Loucy (cell line): ENCODE data around the gene OLFML1.

Experiments used
- H2AFZ ChIP-seq: fragments of 200-600 bp; sonication (generic); 2 replicates; pipeline ENCODE4 v1.6.0; 2016; ENCODE audit warnings: antibody characterized with exemption, mild to moderate bottlenecking, low read length, moderate library complexity
- H3F3A ChIP-seq: fragments of 200-600 bp; 2 replicates; pipeline ENCODE4 v1.6.0; 2016; ENCODE audit warnings: antibody characterized with exemption, low read depth, mild to moderate bottlenecking
- H3K27me3 ChIP-seq: fragments of 200-600 bp; sonication (generic); 2 replicates; pipeline ENCODE4 v1.6.1; 2014; ENCODE audit warnings: low read length, mild to moderate bottlenecking; ENCODE audit not compliant: insufficient read depth, poor library complexity, severe bottlenecking
- H3K36me3 ChIP-seq: fragments of 200-600 bp; sonication (generic); 2 replicates; pipeline ENCODE4 v1.6.1; 2016; ENCODE audit warnings: low read length; ENCODE audit not compliant: insufficient read depth
- H3K4me1 ChIP-seq: fragments of 200-600 bp; sonication (generic); 2 replicates; pipeline ENCODE4 v1.5.1; 2014; ENCODE audit warnings: low read length, mild to moderate bottlenecking; ENCODE audit not compliant: insufficient read depth, poor library complexity, severe bottlenecking
- H3K4me2 ChIP-seq: fragments of 200-600 bp; sonication (generic); 2 replicates; pipeline ENCODE4 v1.6.0; 2014; ENCODE audit warnings: antibody characterized with exemption, low read length, low read depth, mild to moderate bottlenecking; ENCODE audit not compliant: poor library complexity, severe bottlenecking
- H3K4me3 ChIP-seq: fragments of 200-600 bp; sonication (generic); 2 replicates; pipeline ENCODE4 v1.5.1; 2014; ENCODE audit warnings: low read length, mild to moderate bottlenecking, mixed read lengths; ENCODE audit not compliant: poor library complexity, severe bottlenecking
- H3K79me2 ChIP-seq: fragments of 200-600 bp; sonication (generic); 2 replicates; pipeline ENCODE4 v1.6.1; 2014; ENCODE audit warnings: low read length; ENCODE audit not compliant: insufficient read depth
- H3K9ac ChIP-seq: fragments of 200-600 bp; sonication (generic); 2 replicates; pipeline ENCODE4 v1.6.0; 2014; ENCODE audit warnings: mild to moderate bottlenecking, low read depth, low read length, moderate library complexity; ENCODE audit not compliant: poor library complexity, severe bottlenecking
- H3K9me2 ChIP-seq: fragments of 200-600 bp; sonication (generic); replicated peaks from 2 replicates; pipeline ENCODE4 v1.6.1; 2016; ENCODE audit warnings: low read depth, low read length, mixed read lengths
- H3K9me3 ChIP-seq: fragments of 200-600 bp; sonication (generic); 2 replicates; pipeline ENCODE4 v1.6.1; 2014; ENCODE audit warnings: mild to moderate bottlenecking, antibody characterized with exemption, low read length, low read depth; ENCODE audit not compliant: insufficient read depth
- H4K20me1 ChIP-seq: fragments of 200-600 bp; sonication (generic); 2 replicates; pipeline ENCODE4 v1.6.0; 2014; ENCODE audit warnings: antibody characterized with exemption, low read length, mild to moderate bottlenecking; ENCODE audit not compliant: insufficient read depth, poor library complexity, severe bottlenecking
- EZH2phosphoT487 ChIP-seq: fragments of 200-600 bp; IDR thresholded peaks from 2 replicates; pipeline ENCODE4 v1.6.1; 2018; ENCODE audit warnings: antibody characterized with exemption, mild to moderate bottlenecking, moderate library complexity, borderline replicate concordance
- TF ChIP-seq, protein P1 (sequence below): fragments of 200-600 bp; sonication (generic); conservative IDR thresholded peaks from 2 replicates; pipeline ENCODE4 v1.5.1; 2014; ENCODE audit warnings: mild to moderate bottlenecking, antibody characterized with exemption, low read length

Gene OLFML1

GRCh38 chr11:7480113-7480512, 5.2 kb upstream of the OLFML1 start:
- Histone ChIP-seq H3K9ac (no peak overlapping the region), H3K9me2 (no peaks in the 10 kb centered on the region), H3K36me3 (no peaks in the 10 kb centered on the region), H3K9me3 (no peaks in the 10 kb centered on the region), H3K4me2 (no peak overlapping the region), H2AFZ (no peak overlapping the region), H3F3A (no peaks in the 10 kb centered on the region), H4K20me1 (no peaks in the 10 kb centered on the region), H3K4me1 (no peaks in the 10 kb centered on the region), H3K4me3 (no peak overlapping the region), H3K79me2 (no peaks in the 10 kb centered on the region), H3K27me3 (no peaks in the 10 kb centered on the region)
- TF ChIP-seq, protein P1, sequence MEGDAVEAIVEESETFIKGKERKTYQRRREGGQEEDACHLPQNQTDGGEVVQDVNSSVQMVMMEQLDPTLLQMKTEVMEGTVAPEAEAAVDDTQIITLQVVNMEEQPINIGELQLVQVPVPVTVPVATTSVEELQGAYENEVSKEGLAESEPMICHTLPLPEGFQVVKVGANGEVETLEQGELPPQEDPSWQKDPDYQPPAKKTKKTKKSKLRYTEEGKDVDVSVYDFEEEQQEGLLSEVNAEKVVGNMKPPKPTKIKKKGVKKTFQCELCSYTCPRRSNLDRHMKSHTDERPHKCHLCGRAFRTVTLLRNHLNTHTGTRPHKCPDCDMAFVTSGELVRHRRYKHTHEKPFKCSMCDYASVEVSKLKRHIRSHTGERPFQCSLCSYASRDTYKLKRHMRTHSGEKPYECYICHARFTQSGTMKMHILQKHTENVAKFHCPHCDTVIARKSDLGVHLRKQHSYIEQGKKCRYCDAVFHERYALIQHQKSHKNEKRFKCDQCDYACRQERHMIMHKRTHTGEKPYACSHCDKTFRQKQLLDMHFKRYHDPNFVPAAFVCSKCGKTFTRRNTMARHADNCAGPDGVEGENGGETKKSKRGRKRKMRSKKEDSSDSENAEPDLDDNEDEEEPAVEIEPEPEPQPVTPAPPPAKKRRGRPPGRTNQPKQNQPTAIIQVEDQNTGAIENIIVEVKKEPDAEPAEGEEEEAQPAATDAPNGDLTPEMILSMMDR: no peak
- TF ChIP-seq EZH2phosphoT487: no peak

GRCh38 chr11:7484131-7484530, 1.2 kb upstream of the OLFML1 start:
- H3F3A ChIP-seq: no peaks in the 10 kb centered on the region
- no peak overlapping the region for H3K4me3 ChIP-seq
- TF ChIP-seq, protein P1: no peak
- TF ChIP-seq EZH2phosphoT487: no peak
- H3K4me1 ChIP-seq: no peaks in the 10 kb centered on the region
- H3K9me2 ChIP-seq: no peaks in the 10 kb centered on the region
- H3K27me3 ChIP-seq: no peaks in the 10 kb centered on the region
- H4K20me1 ChIP-seq: no peaks in the 10 kb centered on the region
- H3K36me3 ChIP-seq: no peaks in the 10 kb centered on the region
- H3K79me2 ChIP-seq: no peaks in the 10 kb centered on the region
- no peak overlapping the region for H3K9ac ChIP-seq
- no peaks in the 10 kb centered on the region for H3K9me3 ChIP-seq
- no peak overlapping the region for H2AFZ ChIP-seq
- no peak overlapping the region for H3K4me2 ChIP-seq

DNA sequence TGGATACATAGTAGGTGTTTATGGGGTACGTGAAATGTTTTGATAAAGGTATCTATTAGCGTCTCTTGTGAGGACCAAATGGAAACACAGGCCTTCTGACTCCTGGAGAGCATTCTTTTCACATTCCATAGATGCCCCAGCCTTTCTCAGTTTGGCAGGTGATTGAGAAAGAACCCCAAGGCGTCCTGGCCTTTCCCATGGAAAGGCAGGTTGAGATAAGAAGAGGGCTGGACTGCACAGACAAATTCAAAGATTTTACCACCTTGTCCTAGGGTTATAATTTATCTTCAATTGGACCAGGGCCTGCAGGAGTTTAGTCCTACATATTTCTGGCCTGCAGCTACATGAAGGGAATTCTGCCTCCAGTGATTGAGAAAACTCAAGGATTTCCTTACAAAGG, 661 bp upstream of the OLFML1 start:
- Histone ChIP-seq H3K27me3 (no peaks in the 10 kb centered on the region), H2AFZ (no peak overlapping the region)

More for the DNA sequence above, 661 bp upstream of the OLFML1 start:
- H3K4me1 ChIP-seq: no peaks in the 10 kb centered on the region
- no peaks in the 10 kb centered on the region for H3K79me2 ChIP-seq
- no peaks in the 10 kb centered on the region for H3K9me3 ChIP-seq
- no peak overlapping the region for H3K9ac ChIP-seq
- no peak overlapping the region for H3K4me2 ChIP-seq
- H3K36me3 ChIP-seq: no peaks in the 10 kb centered on the region
- H3F3A ChIP-seq: no peaks in the 10 kb centered on the region
- no peak overlapping the region for H3K4me3 ChIP-seq
- no peaks in the 10 kb centered on the region for H4K20me1 ChIP-seq
- TF ChIP-seq, protein P1: no peak
- TF ChIP-seq EZH2phosphoT487: no peak
- H3K9me2 ChIP-seq: no peaks in the 10 kb centered on the region
